ENCODE data around the gene KCNQ1OT1.

KCNQ1OT1 gene

DNA sequence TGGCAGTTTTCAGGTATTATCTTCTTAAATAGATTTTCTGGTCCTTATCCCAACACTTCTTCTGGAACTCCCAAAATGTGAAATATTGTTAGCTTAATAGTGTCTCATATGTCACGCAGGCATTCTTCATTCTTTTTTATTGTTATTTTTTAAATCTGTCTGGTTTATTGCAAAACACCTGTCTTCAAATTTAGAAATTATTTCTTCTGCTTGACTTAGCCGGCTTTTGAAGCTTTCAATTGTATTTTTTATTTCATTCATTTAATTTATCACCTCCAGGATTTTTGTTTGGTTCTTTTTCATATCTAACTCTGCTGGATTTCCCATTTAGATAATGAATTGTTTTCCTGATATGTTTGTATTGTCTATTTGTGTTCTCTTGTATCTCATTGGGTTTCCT lies 49.9 kb downstream of the KCNQ1OT1 start:
- no peaks in the 10 kb centered on the region for H3K4me1 ChIP-seq (ENCODE audit: control insufficient read depth in 2 of 2, insufficient read depth in 1 of 2, low read depth in 1 of 2, low read length in 2 of 2)
- H3K9ac ChIP-seq (ENCODE audit: low read depth, low read length, poor library complexity), result no peak overlapping the region
- H3K27me3 ChIP-seq (ENCODE audit: control insufficient read depth in 3 of 3, insufficient read depth in 3 of 3, low read depth in 1 of 3, low read length in 3 of 3), result no peaks in the 10 kb centered on the region
- no peak overlapping the region for H2AK5ac ChIP-seq (ENCODE audit: low read depth, low read length)
- no peak for DNase-seq (ENCODE audit: low spot score)
- H4K91ac ChIP-seq (ENCODE audit: low read depth, low read length, poor library complexity), result no peak overlapping the region
- H3K79me1 ChIP-seq (ENCODE audit: low read depth, low read length), result no peaks in the 10 kb centered on the region
- no peaks in the 10 kb centered on the region for H3K36me3 ChIP-seq (replicated peaks in 1 of 2; ENCODE audit: control insufficient read depth in 2 of 2, insufficient read depth in 2 of 2, low read length in 2 of 2)
- H3K4ac ChIP-seq (ENCODE audit: low read length), result no peak overlapping the region
- H3K18ac ChIP-seq (ENCODE audit: low read length), result no peak overlapping the region
- no peak overlapping the region for H3K23ac ChIP-seq (ENCODE audit: low read depth, low read length, poor library complexity)
- no peak overlapping the region for H3K4me2 ChIP-seq (ENCODE audit: insufficient read depth, low read length, poor library complexity, severe bottlenecking)
- H2BK12ac ChIP-seq (ENCODE audit: low read length), result no peak overlapping the region
- H3K14ac ChIP-seq (ENCODE audit: low read length), result no peak overlapping the region
- H3K27ac ChIP-seq (replicated peaks; ENCODE audit: low read length), result no peak overlapping the region
- H3K9me3 ChIP-seq (replicated peaks in 1 of 2; ENCODE audit: control insufficient read depth in 2 of 2, insufficient read depth in 1 of 2, low read depth in 1 of 2, low read length in 2 of 2), result peaks cover 36 to 56% of the 10 kb centered on the region in 2 donors
- WGBS, 2 donors (ENCODE audit: extremely low coverage in 2 of 2, insufficient read length in 2 of 2, insufficient replicate concordance in 1 of 2), result no CpG with 5 or more reads among the region's 2 CpGs
- no peak overlapping the region for H2BK5ac ChIP-seq (ENCODE audit: low read length)
- H2AFZ ChIP-seq (ENCODE audit: low read length), result no peak overlapping the region
- no peak overlapping the region for H3K4me3 ChIP-seq (ENCODE audit: low read length in 2 of 2)
- H2BK15ac ChIP-seq (ENCODE audit: low read length), result no peak overlapping the region
- no peak overlapping the region for H2BK120ac ChIP-seq (ENCODE audit: low read depth, low read length)
- no peak overlapping the region for H4K8ac ChIP-seq (ENCODE audit: low read depth, low read length)

DNA sequence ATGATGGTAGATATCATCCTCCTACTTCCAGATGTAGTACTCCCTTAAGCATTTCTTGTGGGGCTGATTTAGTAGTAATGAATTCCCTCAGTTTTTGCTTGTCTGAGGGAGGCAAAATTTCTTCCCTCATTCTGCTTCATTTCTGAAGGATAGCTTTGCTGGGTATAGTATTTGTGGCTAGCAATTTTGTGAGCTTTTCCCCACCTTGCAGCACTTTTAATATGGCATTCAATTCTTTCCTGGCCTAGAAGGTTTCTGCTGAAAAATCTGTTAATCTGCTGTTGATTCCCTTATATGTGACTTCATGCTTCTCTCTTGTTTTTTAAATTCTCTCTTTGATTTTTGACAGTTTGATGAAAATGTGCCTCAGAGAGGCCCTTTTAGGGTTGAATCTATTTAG lies 50.4 kb downstream of the KCNQ1OT1 start:
- H3K4me2 ChIP-seq (ENCODE audit: insufficient read depth, low read length, poor library complexity, severe bottlenecking), result no peak overlapping the region
- H3K9me3 ChIP-seq (replicated peaks in 1 of 2; ENCODE audit: control insufficient read depth in 2 of 2, insufficient read depth in 1 of 2, low read depth in 1 of 2, low read length in 2 of 2), result peaks cover 40 to 61% of the 10 kb centered on the region in 2 donors
- no peaks in the 10 kb centered on the region for H3K79me1 ChIP-seq (ENCODE audit: low read depth, low read length)
- H3K36me3 ChIP-seq (replicated peaks in 1 of 2; ENCODE audit: control insufficient read depth in 2 of 2, insufficient read depth in 2 of 2, low read length in 2 of 2), result no peaks in the 10 kb centered on the region
- H3K23ac ChIP-seq (ENCODE audit: low read depth, low read length, poor library complexity), result no peak overlapping the region
- H2BK15ac ChIP-seq (ENCODE audit: low read length), result no peak overlapping the region
- H3K4me1 ChIP-seq (ENCODE audit: control insufficient read depth in 2 of 2, insufficient read depth in 1 of 2, low read depth in 1 of 2, low read length in 2 of 2), result no peaks in the 10 kb centered on the region
- H2AFZ ChIP-seq (ENCODE audit: low read length), result no peak overlapping the region
- H2AK5ac ChIP-seq (ENCODE audit: low read depth, low read length), result no peak overlapping the region
- no peak overlapping the region for H2BK120ac ChIP-seq (ENCODE audit: low read depth, low read length)
- H2BK12ac ChIP-seq (ENCODE audit: low read length), result no peak overlapping the region
- no peak overlapping the region for H2BK5ac ChIP-seq (ENCODE audit: low read length)
- H3K9ac ChIP-seq (ENCODE audit: low read depth, low read length, poor library complexity), result no peak overlapping the region
- H3K27me3 ChIP-seq (ENCODE audit: control insufficient read depth in 3 of 3, insufficient read depth in 3 of 3, low read depth in 1 of 3, low read length in 3 of 3), result no peaks in the 10 kb centered on the region
- no peak overlapping the region for H3K4ac ChIP-seq (ENCODE audit: low read length)
- no peak overlapping the region for H3K27ac ChIP-seq (replicated peaks; ENCODE audit: low read length)
- H4K8ac ChIP-seq (ENCODE audit: low read depth, low read length), result no peak overlapping the region
- H3K4me3 ChIP-seq (ENCODE audit: low read length in 2 of 2), result no peak overlapping the region
- DNase-seq (ENCODE audit: low spot score), result no peak
- no peak overlapping the region for H3K14ac ChIP-seq (ENCODE audit: low read length)
- no peak overlapping the region for H4K91ac ChIP-seq (ENCODE audit: low read depth, low read length, poor library complexity)
- no peak overlapping the region for H3K18ac ChIP-seq (ENCODE audit: low read length)

DNA sequence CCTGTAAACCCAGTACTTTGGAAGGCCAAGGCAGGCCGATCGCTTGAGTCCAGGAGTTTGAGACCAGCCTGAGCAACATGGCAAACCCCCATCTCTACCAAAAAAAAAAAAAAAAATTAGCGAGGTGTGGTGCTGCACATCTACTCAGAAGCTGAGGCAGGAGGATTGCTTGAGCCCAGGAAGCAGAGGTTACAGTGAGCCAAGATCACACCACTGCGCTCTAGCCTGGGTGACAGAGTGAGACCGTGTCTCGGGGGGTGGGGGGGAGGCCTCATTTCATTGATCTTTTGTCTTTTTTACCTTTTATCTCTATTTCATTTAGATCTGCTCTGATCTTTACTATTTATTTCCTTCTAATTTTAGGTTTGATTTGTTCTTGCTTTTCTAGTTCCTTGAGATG lies 51.8 kb downstream of the KCNQ1OT1 start:
- no peak overlapping the region for H3K9ac ChIP-seq (ENCODE audit: low read depth, low read length, poor library complexity)
- no peak overlapping the region for H3K4ac ChIP-seq (ENCODE audit: low read length)
- no peak overlapping the region for H2AFZ ChIP-seq (ENCODE audit: low read length)
- no peak overlapping the region for H3K23ac ChIP-seq (ENCODE audit: low read depth, low read length, poor library complexity)
- H3K9me3 ChIP-seq (replicated peaks in 1 of 2; ENCODE audit: control insufficient read depth in 2 of 2, insufficient read depth in 1 of 2, low read depth in 1 of 2, low read length in 2 of 2), result peaks cover 33 to 61% of the 10 kb centered on the region in 2 donors
- no peak overlapping the region for H4K8ac ChIP-seq (ENCODE audit: low read depth, low read length)
- H3K4me1 ChIP-seq (ENCODE audit: control insufficient read depth in 2 of 2, insufficient read depth in 1 of 2, low read depth in 1 of 2, low read length in 2 of 2), result no peaks in the 10 kb centered on the region
- H3K14ac ChIP-seq (ENCODE audit: low read length), result no peak overlapping the region
- WGBS, 2 donors (ENCODE audit: extremely low coverage in 2 of 2, insufficient read length in 2 of 2, insufficient replicate concordance in 1 of 2), result no CpG with 5 or more reads among the region's 6 CpGs
- H3K4me3 ChIP-seq (ENCODE audit: low read length in 2 of 2), result no peak overlapping the region
- no peak overlapping the region for H3K18ac ChIP-seq (ENCODE audit: low read length)
- no peak overlapping the region for H3K4me2 ChIP-seq (ENCODE audit: insufficient read depth, low read length, poor library complexity, severe bottlenecking)
- no peak overlapping the region for H2BK15ac ChIP-seq (ENCODE audit: low read length)
- H2BK12ac ChIP-seq (ENCODE audit: low read length), result no peak overlapping the region
- no peaks in the 10 kb centered on the region for H3K27me3 ChIP-seq (ENCODE audit: control insufficient read depth in 3 of 3, insufficient read depth in 3 of 3, low read depth in 1 of 3, low read length in 3 of 3)
- no peak for DNase-seq (ENCODE audit: low spot score)
- H3K27ac ChIP-seq (replicated peaks; ENCODE audit: low read length), result no peak overlapping the region
- H3K79me1 ChIP-seq (ENCODE audit: low read depth, low read length), result no peaks in the 10 kb centered on the region
- H4K91ac ChIP-seq (ENCODE audit: low read depth, low read length, poor library complexity), result no peak overlapping the region
- H2BK120ac ChIP-seq (ENCODE audit: low read depth, low read length), result no peak overlapping the region
- no peak overlapping the region for H2AK5ac ChIP-seq (ENCODE audit: low read depth, low read length)
- no peak overlapping the region for H2BK5ac ChIP-seq (ENCODE audit: low read length)
- H3K36me3 ChIP-seq (replicated peaks in 1 of 2; ENCODE audit: control insufficient read depth in 2 of 2, insufficient read depth in 2 of 2, low read length in 2 of 2), result no peaks in the 10 kb centered on the region

DNA sequence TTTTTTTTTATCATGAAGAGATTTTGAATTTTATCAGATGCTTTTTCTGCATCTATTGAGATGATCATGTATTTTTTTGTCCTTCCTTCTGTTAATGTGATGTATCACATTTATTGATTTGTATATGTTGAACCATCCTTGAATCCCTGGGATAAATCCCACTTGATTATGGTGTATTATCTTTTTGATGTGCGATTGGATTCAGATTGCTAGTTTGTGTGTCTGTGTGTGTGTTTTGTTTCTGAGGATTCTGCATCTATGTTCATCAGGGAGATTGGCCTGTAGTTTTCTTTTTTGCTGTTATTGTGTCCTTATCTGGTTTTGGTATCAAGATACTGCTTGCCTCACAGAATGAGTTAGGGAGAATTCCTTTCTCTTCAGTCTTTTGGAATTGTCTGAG lies 52.6 kb downstream of the KCNQ1OT1 start:
- Histone ChIP-seq H2BK120ac (ENCODE audit: low read depth, low read length) (no peak overlapping the region), H3K9ac (ENCODE audit: low read depth, low read length, poor library complexity) (no peak overlapping the region), H3K23ac (ENCODE audit: low read depth, low read length, poor library complexity) (no peak overlapping the region), H4K8ac (ENCODE audit: low read depth, low read length) (no peak overlapping the region), H3K79me1 (ENCODE audit: low read depth, low read length) (no peaks in the 10 kb centered on the region), H3K27ac (replicated peaks; ENCODE audit: low read length) (no peak overlapping the region), H3K4me3 (ENCODE audit: low read length in 2 of 2) (no peak overlapping the region), H3K4me1 (ENCODE audit: control insufficient read depth in 2 of 2, insufficient read depth in 1 of 2, low read depth in 1 of 2, low read length in 2 of 2) (no peaks in the 10 kb centered on the region), H3K14ac (ENCODE audit: low read length) (no peak overlapping the region), H3K36me3 (replicated peaks in 1 of 2; ENCODE audit: control insufficient read depth in 2 of 2, insufficient read depth in 2 of 2, low read length in 2 of 2) (no peaks in the 10 kb centered on the region), H2AK5ac (ENCODE audit: low read depth, low read length) (no peak overlapping the region), H3K4ac (ENCODE audit: low read length) (no peak overlapping the region), H2BK12ac (ENCODE audit: low read length) (no peak overlapping the region), H3K18ac (ENCODE audit: low read length) (no peak overlapping the region), H3K4me2 (ENCODE audit: insufficient read depth, low read length, poor library complexity, severe bottlenecking) (no peak overlapping the region), H3K27me3 (ENCODE audit: control insufficient read depth in 3 of 3, insufficient read depth in 3 of 3, low read depth in 1 of 3, low read length in 3 of 3) (no peaks in the 10 kb centered on the region), H2BK5ac (ENCODE audit: low read length) (no peak overlapping the region), H3K9me3 (replicated peaks in 1 of 2; ENCODE audit: control insufficient read depth in 2 of 2, insufficient read depth in 1 of 2, low read depth in 1 of 2, low read length in 2 of 2) (peaks cover 28 to 55% of the 10 kb centered on the region in 2 donors), H2BK15ac (ENCODE audit: low read length) (no peak overlapping the region), H4K91ac (ENCODE audit: low read depth, low read length, poor library complexity) (no peak overlapping the region), H2AFZ (ENCODE audit: low read length) (no peak overlapping the region)
- WGBS, 2 donors (ENCODE audit: extremely low coverage in 2 of 2, insufficient read length in 2 of 2, insufficient replicate concordance in 1 of 2), result no CpG with 5 or more reads among the region's 1 CpG
- no peak for DNase-seq (ENCODE audit: low spot score)

All from neuronal stem cell (in vitro differentiated cells).